HG03159 (cell line): ENCODE data around the gene ZNF664.

ENCODE experiments used
- ATAC-seq: cut with Tn5 transposase; IDR thresholded peaks from one replicate; pipeline ENCODE4 v1.9.1; 2021; ENCODE audit warnings: mild to moderate bottlenecking, moderate library complexity; ENCODE audit not compliant: unreplicated experiment

ZNF664 gene

GRCh38 chr12:124049451-124050094 lies 76.6 kb downstream of the ZNF664 start:
- ATAC-seq, result no peak

DNA sequence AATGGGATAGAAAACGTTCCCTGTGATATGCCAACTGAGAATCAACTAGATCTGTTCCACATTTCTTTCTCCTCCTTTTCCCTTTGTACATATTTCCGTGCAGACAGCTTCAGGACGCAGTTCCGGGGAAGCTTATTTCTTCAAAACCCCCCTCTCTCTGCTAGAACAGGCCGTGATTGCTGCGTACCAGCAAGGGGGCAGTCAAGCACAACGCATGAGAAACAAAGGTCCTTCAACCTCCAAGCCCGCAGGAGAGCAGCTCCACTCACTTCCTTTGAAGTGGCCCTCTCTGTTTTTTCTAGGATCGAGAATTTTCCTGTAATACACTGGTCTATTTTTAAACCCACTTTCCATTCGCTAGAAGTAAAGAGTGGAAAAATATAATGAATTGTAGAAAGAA lies 80.8 kb downstream of the ZNF664 start:
- no peak for ATAC-seq

DNA sequence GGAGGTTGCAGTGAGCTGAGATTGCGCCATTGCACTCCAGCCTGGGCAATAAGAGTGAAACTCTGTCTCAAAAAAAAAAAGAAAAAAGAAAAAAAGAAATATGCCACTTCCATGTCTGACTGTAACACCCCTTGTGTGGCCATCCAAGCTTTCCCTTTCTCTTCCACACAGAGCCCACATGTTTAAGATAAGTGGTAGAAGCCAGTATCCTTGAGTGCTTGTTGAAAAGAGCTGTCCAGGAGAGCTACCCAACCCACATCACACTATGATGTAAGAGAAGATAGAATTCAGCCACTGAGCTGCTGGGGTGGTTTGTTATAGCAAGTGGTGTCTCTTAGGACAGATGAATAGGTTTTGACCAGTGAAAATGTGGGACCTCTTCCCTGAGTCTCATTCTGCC lies 82.1 kb downstream of the ZNF664 start:
- no peak for ATAC-seq

DNA sequence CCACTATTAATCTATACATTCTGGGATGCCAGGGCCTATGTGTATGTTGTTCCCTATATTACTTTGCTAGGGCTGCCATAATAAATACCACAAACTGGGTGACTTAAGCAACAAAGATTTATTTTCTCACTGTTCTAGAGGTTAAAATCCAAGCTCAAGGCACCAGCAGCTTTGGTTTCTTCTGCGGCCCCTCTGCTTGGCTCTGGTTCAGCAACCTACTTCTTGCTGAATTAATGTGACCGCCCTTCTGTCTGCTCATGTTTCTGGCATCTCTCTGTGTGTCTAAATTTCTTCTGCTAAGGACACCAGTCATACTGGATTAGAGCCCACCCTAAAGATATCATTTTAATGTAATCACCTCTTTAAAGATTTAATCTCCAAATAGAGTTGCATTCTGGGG lies 84.7 kb downstream of the ZNF664 start:
- no peak for ATAC-seq

DNA sequence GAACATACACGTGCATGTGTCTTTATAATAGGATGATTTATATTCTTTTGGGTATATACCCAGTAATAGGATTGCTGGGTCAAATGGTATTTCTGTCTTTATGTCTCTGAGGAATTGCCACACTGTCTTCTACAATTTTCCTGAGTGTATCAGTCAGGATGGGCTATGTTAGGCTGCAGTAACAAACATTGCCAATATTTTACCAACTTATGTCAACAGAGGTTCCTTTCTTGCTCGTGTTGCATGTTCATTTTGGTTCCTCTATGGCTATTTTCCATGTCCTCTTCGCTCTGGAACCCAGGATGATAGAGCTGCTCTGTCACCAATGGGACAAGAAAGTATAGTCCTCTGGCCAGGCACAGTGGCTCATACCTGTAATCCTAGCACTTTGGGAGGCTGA lies 86.7 kb downstream of the ZNF664 start:
- no peak for ATAC-seq
